ENCODE results near the gene PEX5L. TPM values are rescaled to one million over a fixed set of nuclear protein-coding genes. Genes with fewer than 3 reads are reported as not detected.

The PEX5L gene
- total RNA-seq, 1 experiment from 2014 or later: 0.02 TPM

GRCh38 chr3:179902061-179902460 is 134.7 kb downstream of the PEX5L start:
- no peak for DNase-seq (ENCODE audit: extremely low read depth, low read depth)

- DNase-seq (ENCODE audit: extremely low read depth, low read depth): peak; percentile 3
Measured at GRCh38 chr3:179898024-179898423, 138.7 kb downstream of the PEX5L start.

- no peak for DNase-seq (ENCODE audit: extremely low read depth, low read depth)
Measured at GRCh38 chr3:179897231-179897630, 139.5 kb downstream of the PEX5L start.

GRCh38 chr3:179896507-179896906 is 140.2 kb downstream of the PEX5L start:
- no peak for DNase-seq (ENCODE audit: extremely low read depth, low read depth)

- DNase-seq (ENCODE audit: extremely low read depth, low read depth): no peak
Measured at GRCh38 chr3:179895330-179895729, 141.4 kb downstream of the PEX5L start.

GRCh38 chr3:179887295-179887943 is 149.3 kb downstream of the PEX5L start:
- DNase-seq (ENCODE audit: extremely low read depth, low read depth): no peak

- no peak for DNase-seq (ENCODE audit: extremely low read depth, low read depth)
Measured at GRCh38 chr3:179885950-179886349, 150.8 kb downstream of the PEX5L start.

GRCh38 chr3:179884136-179884535 is 152.6 kb downstream of the PEX5L start:
- no peak for DNase-seq (ENCODE audit: extremely low read depth, low read depth)

- DNase-seq (ENCODE audit: extremely low read depth, low read depth): no peak
Measured at GRCh38 chr3:179882292-179882691, 154.4 kb downstream of the PEX5L start.

- no peak for DNase-seq (ENCODE audit: extremely low read depth, low read depth)
Measured at GRCh38 chr3:179881791-179882190, 154.9 kb downstream of the PEX5L start.

GRCh38 chr3:179880868-179881267 is 155.9 kb downstream of the PEX5L start:
- DNase-seq (ENCODE audit: extremely low read depth, low read depth): no peak

GRCh38 chr3:179876440-179876839 is 160.3 kb downstream of the PEX5L start:
- no peak for DNase-seq (ENCODE audit: extremely low read depth, low read depth)

GRCh38 chr3:179872842-179873241 is 163.9 kb downstream of the PEX5L start:
- no peak for DNase-seq (ENCODE audit: extremely low read depth, low read depth)

GRCh38 chr3:179871782-179872181 is 165.0 kb downstream of the PEX5L start:
- no peak for DNase-seq (ENCODE audit: extremely low read depth, low read depth)

GRCh38 chr3:179868715-179869114 is 168.0 kb downstream of the PEX5L start:
- DNase-seq (ENCODE audit: extremely low read depth, low read depth): no peak

GRCh38 chr3:179867961-179868360 is 168.8 kb downstream of the PEX5L start:
- no peak for DNase-seq (ENCODE audit: extremely low read depth, low read depth)

- DNase-seq (ENCODE audit: extremely low read depth, low read depth): no peak
Measured at GRCh38 chr3:179865861-179866505, 170.8 kb downstream of the PEX5L start.

GRCh38 chr3:179861953-179862352 is 174.8 kb downstream of the PEX5L start:
- no peak for DNase-seq (ENCODE audit: extremely low read depth, low read depth)

- no peak for DNase-seq (ENCODE audit: extremely low read depth, low read depth)
Measured at GRCh38 chr3:179861292-179861691, 175.4 kb downstream of the PEX5L start.

- no peak for DNase-seq (ENCODE audit: extremely low read depth, low read depth)
Measured at GRCh38 chr3:179860275-179861107, 176.2 kb downstream of the PEX5L start.

- DNase-seq (ENCODE audit: extremely low read depth, low read depth): no peak
Measured at GRCh38 chr3:179853176-179853575, 183.6 kb downstream of the PEX5L start.

All from NCI-H460 (cell line).